GM12873 (cell line): ENCODE measurements around the gene ZNRD2.

Experiments used
- CTCF ChIP-seq: IDR thresholded peaks from 2 replicates; pipeline ENCODE4 v1.5.1; 2012; ENCODE audit warnings: low read depth, mild to moderate bottlenecking, moderate library complexity, low read length, control low read depth; ENCODE audit not compliant: insufficient read depth; ENCODE audit errors: missing control alignments

The ZNRD2 gene

GRCh38 chr11:65573391-65574079, 3.3 kb downstream of the ZNRD2 start:
- no peak for TF ChIP-seq CTCF

GRCh38 chr11:65574109-65574810, 4.0 kb downstream of the ZNRD2 start:
- TF ChIP-seq CTCF, result peak; percentile 73

GRCh38 chr11:65574811-65575567, 4.7 kb downstream of the ZNRD2 start:
- TF ChIP-seq CTCF, result no peak

- no peak for TF ChIP-seq CTCF
These were observed 5.4 kb downstream of the ZNRD2 start, which contains the start of gene EHBP1L1 for GRCh38 chr11:65575568-65576231. TSS of gene EHBP1L1 (plus strand) at chr11:65576053. CDS start at chr11:65576303, 250 bp downstream.

GRCh38 chr11:65576232-65576866, 6.1 kb downstream of the ZNRD2 start:
- no peak for TF ChIP-seq CTCF

GRCh38 chr11:65576867-65577755, 6.8 kb downstream of the ZNRD2 start:
- TF ChIP-seq CTCF, result no peak
